Breast epithelium (tissue), 3 donors: Measurements from ENCODE around the gene PTPRN2.

ENCODE experiments used
- POLR2A ChIP-seq: fragments of 450-650 bp; IDR thresholded peaks from one replicate; pipeline ENCODE4 v1.6.1; 2016; ENCODE audit warnings: antibody characterized with exemption, mild to moderate bottlenecking, moderate library complexity
- POLR2AphosphoS5 ChIP-seq, 3 donors: sonication (generic); formaldehyde crosslinking; IDR thresholded peaks; one replicate each; pipeline ENCODE4 v1.6.1; 2017; ENCODE audit warnings: antibody characterized with exemption in 3 of 3
- TF ChIP-seq, protein P1 (sequence below), 3 donors: fragments of 450-650 bp; IDR thresholded peaks; one replicate each; pipeline ENCODE4 v1.5.1; 2016 to 2017; ENCODE audit warnings: antibody characterized with exemption in 3 of 3, mild to moderate bottlenecking in 3 of 3, moderate library complexity in 3 of 3

DNA sequence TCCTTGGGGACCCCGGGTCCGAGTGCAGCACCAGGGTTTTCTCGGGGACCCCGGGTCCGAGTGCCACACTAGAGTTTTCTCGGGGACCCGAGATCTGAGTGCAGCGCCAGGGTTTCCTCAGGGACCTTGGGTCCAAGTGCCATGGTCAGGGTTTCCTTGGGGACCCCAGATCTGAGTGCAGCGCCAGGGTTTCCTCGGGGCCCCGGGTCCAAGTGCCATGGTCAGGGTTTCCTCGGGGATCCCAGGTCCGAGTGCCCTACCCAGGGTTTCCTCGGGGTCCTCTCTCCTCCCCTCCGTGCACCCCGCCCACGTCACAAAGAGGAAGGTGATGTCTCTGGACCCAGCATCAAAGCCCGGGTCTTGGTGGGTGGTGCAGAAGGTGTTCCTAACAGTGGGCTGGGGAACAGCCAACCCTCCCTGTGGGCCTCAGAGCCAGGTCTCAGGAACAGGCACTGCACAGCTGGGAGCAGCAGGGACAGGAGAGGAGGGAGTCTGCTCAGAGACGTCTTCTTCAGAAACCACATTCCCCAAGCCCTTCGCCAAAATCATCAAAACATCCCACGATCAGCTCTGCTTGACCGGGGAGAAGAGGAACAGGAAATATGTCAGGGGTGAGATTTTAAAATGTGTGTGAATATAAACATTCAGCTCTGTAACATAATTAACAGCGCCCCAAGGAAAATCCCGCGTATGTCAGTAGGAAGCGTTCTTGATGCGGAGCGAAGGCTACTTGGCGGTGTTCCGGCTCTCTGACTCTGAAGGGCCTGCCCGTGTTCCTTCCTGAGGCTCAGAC is 710.1 kb downstream of the PTPRN2 start:
- TF ChIP-seq POLR2AphosphoS5 (IDR thresholded peaks at IDR 0.05) = no peak
- TF ChIP-seq, protein P1, sequence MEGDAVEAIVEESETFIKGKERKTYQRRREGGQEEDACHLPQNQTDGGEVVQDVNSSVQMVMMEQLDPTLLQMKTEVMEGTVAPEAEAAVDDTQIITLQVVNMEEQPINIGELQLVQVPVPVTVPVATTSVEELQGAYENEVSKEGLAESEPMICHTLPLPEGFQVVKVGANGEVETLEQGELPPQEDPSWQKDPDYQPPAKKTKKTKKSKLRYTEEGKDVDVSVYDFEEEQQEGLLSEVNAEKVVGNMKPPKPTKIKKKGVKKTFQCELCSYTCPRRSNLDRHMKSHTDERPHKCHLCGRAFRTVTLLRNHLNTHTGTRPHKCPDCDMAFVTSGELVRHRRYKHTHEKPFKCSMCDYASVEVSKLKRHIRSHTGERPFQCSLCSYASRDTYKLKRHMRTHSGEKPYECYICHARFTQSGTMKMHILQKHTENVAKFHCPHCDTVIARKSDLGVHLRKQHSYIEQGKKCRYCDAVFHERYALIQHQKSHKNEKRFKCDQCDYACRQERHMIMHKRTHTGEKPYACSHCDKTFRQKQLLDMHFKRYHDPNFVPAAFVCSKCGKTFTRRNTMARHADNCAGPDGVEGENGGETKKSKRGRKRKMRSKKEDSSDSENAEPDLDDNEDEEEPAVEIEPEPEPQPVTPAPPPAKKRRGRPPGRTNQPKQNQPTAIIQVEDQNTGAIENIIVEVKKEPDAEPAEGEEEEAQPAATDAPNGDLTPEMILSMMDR (IDR thresholded peaks at IDR 0.05) = no peak
- no peak for TF ChIP-seq POLR2A
